HG03457 (cell line): Measurements from ENCODE around the gene TOR4A.

Experiments
- ATAC-seq: cut with Tn5 transposase; IDR thresholded peaks from one replicate; pipeline ENCODE4 v1.9.1; 2021; ENCODE audit warnings: moderate number of reproducible peaks; ENCODE audit not compliant: unreplicated experiment

The TOR4A gene

GRCh38 chr9:137304383-137305059 lies 27.0 kb downstream of the TOR4A start:
- ATAC-seq: no peak

GRCh38 chr9:137305060-137305797 lies 27.7 kb downstream of the TOR4A start:
- ATAC-seq: no peak

DNA sequence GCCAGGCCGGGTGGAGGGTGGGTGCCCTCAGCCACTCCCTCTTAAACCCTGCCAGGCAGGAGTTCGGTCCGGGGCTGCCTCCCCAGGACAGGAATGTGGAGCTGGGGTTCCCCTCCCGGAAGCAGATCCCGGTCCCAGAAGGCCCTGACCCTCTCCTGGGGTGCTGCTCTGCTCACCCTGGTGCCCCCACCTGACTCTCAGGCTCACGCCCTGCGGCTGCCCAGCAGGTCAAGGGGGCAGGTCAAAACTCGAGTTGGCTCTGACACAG lies 28.2 kb downstream of the TOR4A start:
- ATAC-seq: no peak

- no peak for ATAC-seq
These were observed 28.7 kb downstream of the TOR4A start for GRCh38 chr9:137306066-137306849.

DNA sequence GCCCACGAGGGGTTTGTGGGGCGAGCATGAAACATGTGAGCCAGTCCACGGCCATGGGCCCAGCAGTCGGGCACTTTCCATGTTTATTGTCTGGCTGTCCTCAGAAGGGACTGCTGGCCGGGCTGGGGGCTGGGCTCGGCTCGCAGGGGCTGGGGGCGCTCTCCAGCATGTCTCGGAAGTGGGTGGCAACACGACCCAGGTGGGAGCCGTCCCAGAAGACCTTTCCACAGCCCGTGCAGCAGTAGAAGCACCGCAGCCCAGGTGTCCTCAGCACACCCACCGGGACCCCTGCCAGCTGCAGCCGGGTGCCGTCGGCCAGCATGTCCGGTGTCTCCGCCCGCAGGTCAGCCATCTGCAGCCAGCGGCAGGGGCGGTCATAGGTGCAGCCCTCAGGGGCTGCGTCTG lies 29.3 kb downstream of the TOR4A start:
- ATAC-seq: no peak

- no peak for ATAC-seq
These were observed 29.9 kb downstream of the TOR4A start for GRCh38 chr9:137307255-137308056.

GRCh38 chr9:137308057-137308619 lies 30.6 kb downstream of the TOR4A start:
- ATAC-seq: no peak

DNA sequence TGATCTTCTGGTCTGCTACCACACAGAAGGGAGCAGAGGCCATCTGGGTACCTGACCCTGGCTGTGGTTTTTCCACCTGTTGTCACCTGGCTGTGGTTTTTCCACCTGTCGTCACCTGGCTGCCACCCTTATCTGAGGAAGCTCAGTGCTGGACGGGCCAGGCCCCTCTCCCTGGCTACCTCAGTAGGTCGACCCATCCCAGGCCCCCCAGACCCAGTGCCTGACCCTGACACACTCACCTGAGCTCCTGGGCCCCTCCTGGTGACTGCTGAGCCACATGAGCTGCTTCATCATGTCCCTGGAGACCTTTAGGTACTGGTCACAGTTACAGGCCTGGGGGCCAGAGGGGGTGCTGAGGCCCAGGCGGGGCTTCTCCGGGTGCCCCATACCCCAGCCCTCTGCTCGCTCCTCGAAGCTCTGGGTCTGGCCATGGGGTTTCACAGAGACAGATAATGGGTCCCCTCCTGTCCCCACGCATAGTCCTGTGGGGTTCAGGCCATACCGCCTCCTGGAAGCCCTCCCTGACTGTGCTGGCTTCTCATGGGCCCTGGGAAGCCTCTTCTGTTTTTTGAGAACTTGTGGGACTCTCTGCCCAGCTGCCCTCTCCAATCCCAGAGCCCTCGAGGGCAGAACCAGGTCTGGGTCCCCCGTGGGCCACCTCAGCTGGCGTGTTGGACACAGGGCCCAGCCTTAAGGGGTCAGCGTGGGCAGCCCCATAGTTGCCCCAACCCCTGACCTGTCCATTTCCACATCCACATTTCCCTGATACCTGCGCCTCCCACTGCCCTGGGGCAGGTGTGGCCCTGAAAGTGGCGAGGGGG lies 32.1 kb downstream of the TOR4A start:
- no peak for ATAC-seq

- ATAC-seq: no peak
These were observed 32.9 kb downstream of the TOR4A start for GRCh38 chr9:137310189-137311052.

DNA sequence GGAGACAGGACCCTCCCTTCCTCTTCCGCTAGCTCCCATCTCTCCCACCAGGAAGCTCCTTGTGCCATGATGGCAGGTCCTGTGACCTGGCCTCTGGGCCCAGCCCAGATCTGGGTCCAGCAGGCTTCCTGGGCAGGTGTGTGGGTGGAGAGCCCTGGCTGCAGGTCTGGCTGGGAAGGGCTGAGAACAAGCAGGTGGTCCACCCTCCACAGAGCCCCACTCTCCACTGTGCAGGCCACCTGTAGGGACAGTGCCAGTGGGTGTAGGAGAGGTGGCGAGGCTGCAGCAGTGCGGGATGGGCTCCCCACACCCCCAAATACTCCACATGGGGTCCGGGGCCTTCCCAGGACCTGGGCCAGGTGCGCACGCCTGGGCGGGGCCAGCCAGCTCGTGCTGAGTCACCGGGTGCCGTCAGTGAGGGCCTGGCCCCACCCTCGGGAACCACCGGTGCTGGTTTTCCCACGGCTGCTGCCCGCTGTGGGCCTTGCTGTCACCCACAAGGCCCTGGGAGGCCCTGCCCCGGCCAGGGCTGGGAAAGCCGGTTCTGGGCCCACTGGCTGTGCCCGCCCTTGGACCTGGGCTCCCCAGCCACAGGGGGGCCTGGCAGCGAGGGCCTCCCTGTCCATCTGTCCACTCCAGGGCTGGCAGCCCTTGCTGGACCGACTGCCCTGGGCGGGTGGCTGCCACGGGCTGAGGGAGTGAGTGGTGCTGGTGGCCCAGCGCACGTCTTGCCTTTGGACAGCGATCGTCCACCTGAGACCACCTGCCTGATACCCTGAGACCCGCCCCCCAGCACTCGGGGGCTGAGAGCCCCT lies 33.9 kb downstream of the TOR4A start:
- ATAC-seq: no peak

DNA sequence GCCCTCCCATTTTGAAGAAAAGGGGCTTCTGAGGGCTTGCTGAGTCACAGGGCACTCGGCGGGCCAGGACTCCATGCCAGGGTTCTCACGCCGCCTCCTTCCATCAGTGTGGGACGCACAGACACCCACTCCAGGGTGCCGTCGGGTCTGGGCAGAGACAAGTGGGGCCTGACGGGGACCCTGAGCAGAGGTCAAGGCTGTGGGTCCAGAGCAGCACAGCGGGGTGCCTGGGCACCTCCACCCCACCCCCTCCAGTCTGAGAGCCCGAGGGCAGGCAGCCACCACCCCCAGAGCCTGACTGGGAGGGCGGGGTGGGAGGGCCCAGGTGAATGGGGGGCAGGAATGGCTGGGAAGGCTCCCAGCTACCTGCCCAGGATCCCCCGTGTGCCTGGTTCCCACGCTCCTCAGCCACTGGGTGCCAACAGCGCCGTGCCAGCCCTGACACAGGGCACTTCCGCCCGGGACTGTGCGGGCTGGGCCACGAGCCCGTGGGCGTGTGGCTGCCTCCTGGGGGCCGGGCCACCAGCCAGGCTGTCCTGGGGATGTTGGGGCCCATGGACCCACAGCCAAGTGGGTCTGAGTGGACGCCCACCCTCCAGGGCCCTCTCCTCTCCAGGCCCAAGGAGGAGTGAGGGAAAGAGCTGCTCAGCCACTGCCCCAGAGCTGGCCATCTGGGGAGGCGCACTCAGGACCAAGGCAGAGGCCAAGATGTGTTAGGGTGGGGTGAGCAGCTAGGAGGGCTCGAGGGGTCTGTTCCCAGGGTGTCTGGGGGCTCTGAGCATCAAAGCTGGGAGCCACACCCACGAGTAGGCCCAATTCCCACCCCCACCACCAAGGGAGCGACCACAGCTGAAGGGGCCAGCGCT lies 34.7 kb downstream of the TOR4A start:
- ATAC-seq: no peak

- no peak for ATAC-seq
These were observed 35.4 kb downstream of the TOR4A start for GRCh38 chr9:137312852-137313325.

GRCh38 chr9:137313326-137313936 lies 35.9 kb downstream of the TOR4A start:
- ATAC-seq: no peak

- no peak for ATAC-seq
These were observed 36.5 kb downstream of the TOR4A start for GRCh38 chr9:137313956-137314560.

DNA sequence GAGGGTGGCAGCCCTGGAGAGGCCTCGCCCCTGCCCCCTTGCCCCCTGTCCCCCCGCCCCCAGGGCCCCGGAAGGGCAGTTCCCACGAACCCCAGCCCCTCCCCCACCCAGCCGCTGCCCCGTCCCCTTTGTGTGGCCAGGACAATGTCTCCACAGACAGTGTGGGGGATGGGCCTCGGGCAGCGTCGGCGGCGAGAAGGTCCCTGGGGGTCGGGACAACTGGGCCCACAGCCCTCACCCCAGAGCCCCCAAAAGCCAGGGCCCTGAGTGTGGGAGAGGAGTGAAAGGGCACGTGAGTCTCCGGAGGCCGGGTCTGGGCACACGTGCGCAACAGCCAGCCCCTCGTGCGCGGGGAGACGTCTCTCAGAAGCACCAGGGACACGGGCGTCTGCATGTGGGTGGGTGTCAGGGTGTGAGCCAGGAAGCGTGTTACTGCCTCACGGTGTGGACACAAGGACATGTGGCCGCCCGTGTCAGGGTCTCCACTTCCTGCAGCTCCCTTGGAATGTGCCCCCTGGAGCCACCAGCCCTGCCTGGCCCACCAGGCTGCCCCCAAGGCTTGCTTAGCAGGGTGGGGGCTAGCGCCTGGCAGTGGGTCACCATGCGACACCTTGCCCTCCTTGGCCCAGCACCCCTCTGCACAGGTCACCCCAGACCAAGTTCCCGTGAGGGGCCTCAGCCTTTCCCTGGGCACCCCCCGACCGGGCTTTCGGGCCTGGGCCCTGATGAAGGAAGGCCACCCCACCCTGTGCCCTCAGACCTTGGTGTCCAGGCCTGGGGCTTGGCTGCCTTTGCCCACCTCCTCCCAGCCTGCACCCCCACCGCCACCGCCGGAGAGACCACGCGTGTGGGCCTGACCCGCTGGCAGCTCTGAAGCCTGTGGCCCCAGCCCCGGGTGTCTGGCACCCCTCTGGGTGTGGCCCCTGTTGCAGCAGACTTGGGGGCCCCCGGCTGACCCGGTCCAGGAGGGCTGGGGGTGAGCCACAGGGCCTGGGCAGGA lies 37.3 kb downstream of the TOR4A start:
- ATAC-seq: no peak
